HG02938 (cell line): ENCODE measurements around the gene ZC3H18.
"Not testable (repeated sequence)": the region's sequence is repeated elsewhere in the genome, so short reads cannot be mapped to it uniquely, and the experiment has no call there.

Source experiments
- ATAC-seq: cut with Tn5 transposase; IDR thresholded peaks from one replicate; pipeline ENCODE4 v1.9.1; 2021; ENCODE audit warnings: mild to moderate bottlenecking, moderate library complexity; ENCODE audit not compliant: unreplicated experiment

Gene ZC3H18

GRCh38 chr16:88600539-88600896 lies 30.3 kb downstream of the ZC3H18 start:
- no peak for ATAC-seq

- ATAC-seq = no peak
These were observed 31.3 kb downstream of the ZC3H18 start for GRCh38 chr16:88601313-88602036.

- ATAC-seq = no peak
These were observed 31.9 kb downstream of the ZC3H18 start for GRCh38 chr16:88602091-88602490.

GRCh38 chr16:88605186-88606147 lies 35.3 kb downstream of the ZC3H18 start:
- no peak for ATAC-seq

GRCh38 chr16:88606148-88606757 lies 36.0 kb downstream of the ZC3H18 start:
- no peak for ATAC-seq

- ATAC-seq = no peak
These were observed 37.9 kb downstream of the ZC3H18 start for GRCh38 chr16:88608076-88608475.

- not testable (repeated sequence) for ATAC-seq
These were observed 39.2 kb downstream of the ZC3H18 start for GRCh38 chr16:88609426-88609825.

GRCh38 chr16:88610080-88610479 lies 39.9 kb downstream of the ZC3H18 start:
- ATAC-seq = no peak

GRCh38 chr16:88610909-88611812 lies 41.0 kb downstream of the ZC3H18 start:
- ATAC-seq = no peak

- no peak for ATAC-seq
These were observed 43.1 kb downstream of the ZC3H18 start for GRCh38 chr16:88613293-88613692.

GRCh38 chr16:88613911-88614817 lies 44.0 kb downstream of the ZC3H18 start:
- ATAC-seq = no peak

- ATAC-seq = no peak
These were observed 44.8 kb downstream of the ZC3H18 start for GRCh38 chr16:88614818-88615580.

GRCh38 chr16:88616320-88616719 lies 46.1 kb downstream of the ZC3H18 start:
- no peak for ATAC-seq

GRCh38 chr16:88616736-88617135 lies 46.5 kb downstream of the ZC3H18 start:
- ATAC-seq = no peak

- no peak for ATAC-seq
These were observed 47.2 kb downstream of the ZC3H18 start for GRCh38 chr16:88617268-88618031.

GRCh38 chr16:88618182-88618955 lies 48.2 kb downstream of the ZC3H18 start:
- no peak for ATAC-seq

- no peak for ATAC-seq
These were observed 48.9 kb downstream of the ZC3H18 start for GRCh38 chr16:88618956-88619667.
